OCI-LY1 (cell line): Measurements from ENCODE around the gene HERPUD1.

Source experiments
- H2AFZ ChIP-seq: fragments of 200-600 bp; sonication (generic), shearing (Covaris generic); 2 replicates; pipeline ENCODE4 v1.6.0; 2014; ENCODE audit warnings: antibody characterized with exemption, mild to moderate bottlenecking, low read length
- H3F3A ChIP-seq: fragments of 200-600 bp; sonication (generic), shearing (Covaris generic); 2 replicates; pipeline ENCODE4 v1.6.0; 2014; ENCODE audit warnings: mild to moderate bottlenecking, antibody characterized with exemption, low read length, moderate library complexity; ENCODE audit not compliant: insufficient read depth
- H3K27ac ChIP-seq: fragments of 200-600 bp; sonication (generic); 2 replicates; pipeline ENCODE4 v1.5.1; 2014; ENCODE audit warnings: low read length, mixed run types, mild to moderate bottlenecking, low read depth; ENCODE audit not compliant: poor library complexity, severe bottlenecking
- H3K27me3 ChIP-seq: fragments of 200-600 bp; sonication (generic); 2 replicates; pipeline ENCODE4 v1.6.0; 2014; ENCODE audit warnings: antibody characterized with exemption, mild to moderate bottlenecking, low read length, moderate library complexity; ENCODE audit not compliant: insufficient read depth
- H3K36me3 ChIP-seq: fragments of 200-600 bp; sonication (generic); 2 replicates; pipeline ENCODE4 v1.6.1; 2014; ENCODE audit warnings: mild to moderate bottlenecking, antibody characterized with exemption, low read length, moderate library complexity, mixed read lengths; ENCODE audit not compliant: insufficient read depth
- H3K4me1 ChIP-seq: fragments of 200-600 bp; sonication (generic); 2 replicates; pipeline ENCODE4 v1.5.1; 2014; ENCODE audit warnings: mild to moderate bottlenecking, low read length, moderate library complexity; ENCODE audit not compliant: insufficient read depth, severe bottlenecking
- H3K4me2 ChIP-seq: fragments of 200-600 bp; sonication (generic), shearing (Covaris generic); 2 replicates; pipeline ENCODE4 v1.6.1; 2014; ENCODE audit warnings: low read length
- H3K4me3 ChIP-seq: fragments of 200-600 bp; sonication (generic); 2 replicates; pipeline ENCODE4 v1.5.1; 2014; ENCODE audit warnings: low read length, low read depth, mild to moderate bottlenecking, mixed read lengths; ENCODE audit not compliant: poor library complexity, severe bottlenecking
- H3K79me2 ChIP-seq: fragments of 200-600 bp; shearing (Covaris generic); 2 replicates; pipeline ENCODE4 v1.6.1; 2016; ENCODE audit warnings: mixed run types, low read length, mixed read lengths; ENCODE audit not compliant: insufficient read depth
- H3K9ac ChIP-seq: fragments of 200-600 bp; sonication (generic), shearing (Covaris generic); 2 replicates; pipeline ENCODE4 v1.6.1; 2014; ENCODE audit warnings: mild to moderate bottlenecking, low read length, mixed read lengths
- H3K9me2 ChIP-seq: fragments of 200-600 bp; sonication (generic), shearing (Covaris generic); 2 replicates; pipeline ENCODE4 v1.6.1; 2014; ENCODE audit warnings: low read depth, mild to moderate bottlenecking, low read length, mixed read lengths
- H3K9me3 ChIP-seq: fragments of 200-600 bp; shearing (Covaris generic); 2 replicates; pipeline ENCODE4 v1.6.1; 2014; ENCODE audit warnings: low read length, mixed read lengths
- H4K20me1 ChIP-seq: fragments of 200-600 bp; sonication (generic), shearing (Covaris generic); 2 replicates; pipeline ENCODE4 v1.6.0; 2016; ENCODE audit warnings: mild to moderate bottlenecking, low read length; ENCODE audit not compliant: insufficient read depth
- CTCF ChIP-seq: fragments of 200-600 bp; sonication (generic), shearing (Covaris generic); IDR thresholded peaks from 2 replicates; pipeline ENCODE4 v1.5.1; 2017; ENCODE audit warnings: mild to moderate bottlenecking, antibody characterized with exemption, low read length, moderate library complexity, mixed read lengths
- EZH2 ChIP-seq: fragments of 200-600 bp; sonication (generic), shearing (Covaris generic); IDR thresholded peaks from 2 replicates; pipeline ENCODE4 v1.8.0; 2017; ENCODE audit warnings: borderline replicate concordance, mixed run types, mild to moderate bottlenecking, antibody characterized with exemption, low read length, moderate library complexity, mixed read lengths

HERPUD1 gene

GRCh38 chr16:56943761-56944375, 11.9 kb downstream of the HERPUD1 start:
- no peak overlapping the region for H3K4me3 ChIP-seq
- no peak overlapping the region for H2AFZ ChIP-seq
- no peak for TF ChIP-seq CTCF
- no peak for TF ChIP-seq EZH2
- H3K4me2 ChIP-seq = no peak overlapping the region
- no peaks in the 10 kb centered on the region for H3K9me2 ChIP-seq
- peaks cover 25% of the 10 kb centered on the region for H3K4me1 ChIP-seq
- H3K9me3 ChIP-seq = no peaks in the 10 kb centered on the region
- no peaks in the 10 kb centered on the region for H4K20me1 ChIP-seq
- H3K79me2 ChIP-seq = no peaks in the 10 kb centered on the region
- H3F3A ChIP-seq = no peaks in the 10 kb centered on the region
- peaks cover 66% of the 10 kb centered on the region for H3K36me3 ChIP-seq
- H3K9ac ChIP-seq = no peak overlapping the region
- H3K27me3 ChIP-seq = no peaks in the 10 kb centered on the region
- no peak overlapping the region for H3K27ac ChIP-seq

GRCh38 chr16:56944954-56945839, 13.3 kb downstream of the HERPUD1 start:
- Histone ChIP-seq H4K20me1 (no peaks in the 10 kb centered on the region), H3K36me3 (peaks cover 53% of the 10 kb centered on the region), H2AFZ (no peak overlapping the region), H3K27ac (peak overlapping the region; percentile 6), H3F3A (no peaks in the 10 kb centered on the region), H3K4me1 (peaks cover 13% of the 10 kb centered on the region), H3K9me2 (no peaks in the 10 kb centered on the region), H3K79me2 (no peaks in the 10 kb centered on the region), H3K4me2 (no peak overlapping the region), H3K9me3 (no peaks in the 10 kb centered on the region), H3K4me3 (no peak overlapping the region), H3K9ac (no peak overlapping the region), H3K27me3 (no peaks in the 10 kb centered on the region)
- no peak for TF ChIP-seq CTCF
- TF ChIP-seq EZH2 = no peak

- no peak overlapping the region for H3K4me2 ChIP-seq
- no peak overlapping the region for H3K4me3 ChIP-seq
- H3K27me3 ChIP-seq = no peaks in the 10 kb centered on the region
- TF ChIP-seq CTCF (no peak), EZH2 (no peak)
- H3K79me2 ChIP-seq = no peaks in the 10 kb centered on the region
- no peaks in the 10 kb centered on the region for H3K9me2 ChIP-seq
- peaks cover 13% of the 10 kb centered on the region for H3K4me1 ChIP-seq
- peaks cover 45% of the 10 kb centered on the region for H3K36me3 ChIP-seq
- no peaks in the 10 kb centered on the region for H4K20me1 ChIP-seq
- no peaks in the 10 kb centered on the region for H3F3A ChIP-seq
- H3K27ac ChIP-seq = no peak overlapping the region
- H3K9me3 ChIP-seq = no peaks in the 10 kb centered on the region
- H2AFZ ChIP-seq = no peak overlapping the region
- no peak overlapping the region for H3K9ac ChIP-seq
These were observed 14.0 kb downstream of the HERPUD1 start for GRCh38 chr16:56945847-56946527.
